Measurements from ENCODE around the gene GTSF1L.

DNA sequence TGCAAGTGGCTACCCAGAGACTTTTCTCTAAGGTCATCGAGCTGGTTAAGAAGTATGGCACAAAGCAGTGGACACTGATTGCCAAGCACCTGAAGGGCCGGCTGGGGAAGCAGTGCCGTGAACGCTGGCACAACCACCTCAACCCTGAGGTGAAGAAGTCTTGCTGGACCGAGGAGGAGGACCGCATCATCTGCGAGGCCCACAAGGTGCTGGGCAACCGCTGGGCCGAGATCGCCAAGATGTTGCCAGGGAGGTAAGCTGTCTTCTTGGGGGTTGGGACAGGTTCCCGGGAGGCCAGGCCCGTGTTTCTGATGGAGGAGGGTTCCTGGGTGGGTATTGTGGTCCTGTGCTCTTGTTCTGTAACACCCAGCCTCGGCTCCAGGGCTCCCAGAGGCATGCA is 40.0 kb downstream of the GTSF1L start:
- TF ChIP-seq REST (IDR thresholded peaks at IDR 0.05; ENCODE audit: insufficient replicate concordance, low read depth) (no peak), CTCF (IDR thresholded peaks at IDR 0.05; ENCODE audit: insufficient read depth, low read length) (no peak)

Data from HL-60 (cell line).